H9 (cell line): Measurements from ENCODE around the gene ZNF280A. TPM values are rescaled to one million over a fixed set of nuclear protein-coding genes. Genes with fewer than 3 reads are reported as not detected.

Experiments used
- DNase-seq: peaks from one replicate; pipeline ENCODE4 v3.0.0-alpha.2; 2017
- H2AFZ ChIP-seq: one replicate; pipeline ENCODE4 v1.6.1; 2013; ENCODE audit warnings: mild to moderate bottlenecking, low read length, control low read depth, moderate library complexity
- H2AK5ac ChIP-seq: 2 replicates; pipeline ENCODE4 v1.6.1; 2013; ENCODE audit warnings: low read length, control low read depth, mixed read lengths; ENCODE audit not compliant: insufficient read length
- H2BK120ac ChIP-seq: one replicate; pipeline ENCODE4 v1.6.1; 2013; ENCODE audit warnings: low read depth, mild to moderate bottlenecking, low read length, control low read depth, inconsistent platforms; ENCODE audit not compliant: poor library complexity, severe bottlenecking
- H2BK12ac ChIP-seq: 2 replicates; pipeline ENCODE4 v1.6.1; 2013; ENCODE audit warnings: low read length, control low read depth, mixed read lengths, low read depth; ENCODE audit not compliant: insufficient read length
- H2BK15ac ChIP-seq: 2 replicates; pipeline ENCODE4 v1.6.1; 2013; ENCODE audit warnings: low read depth, low read length, control low read depth
- H2BK20ac ChIP-seq: one replicate; pipeline ENCODE4 v1.6.1; 2013; ENCODE audit warnings: low read depth, mild to moderate bottlenecking, low read length, control low read depth, inconsistent platforms; ENCODE audit not compliant: poor library complexity, severe bottlenecking
- H2BK5ac ChIP-seq: 2 replicates; pipeline ENCODE4 v1.6.1; 2013; ENCODE audit warnings: low read length, control low read depth, mixed read lengths; ENCODE audit not compliant: insufficient read length
- H3K14ac ChIP-seq: 2 replicates; pipeline ENCODE4 v1.6.1; 2013; ENCODE audit warnings: low read length, control low read depth; ENCODE audit not compliant: insufficient read depth
- H3K18ac ChIP-seq: 2 replicates; pipeline ENCODE4 v1.6.1; 2013; ENCODE audit warnings: low read depth, mild to moderate bottlenecking, mixed read lengths, low read length, control low read depth; ENCODE audit not compliant: insufficient read length
- H3K23ac ChIP-seq: 2 replicates; pipeline ENCODE4 v1.6.1; 2013; ENCODE audit warnings: low read length, control low read depth, mixed read lengths, low read depth; ENCODE audit not compliant: insufficient read length
- H3K23me2 ChIP-seq: 2 replicates; pipeline ENCODE4 v1.6.1; 2013; ENCODE audit warnings: low read depth, mild to moderate bottlenecking, mixed read lengths, low read length, control low read depth; ENCODE audit not compliant: insufficient read length, poor library complexity, severe bottlenecking
- H3K27ac ChIP-seq: 2 replicates; pipeline ENCODE4 v1.5.1; 2013; ENCODE audit warnings: low read length, control low read depth, mixed read lengths, low read depth; ENCODE audit not compliant: insufficient read length
- H3K27me3 ChIP-seq: 2 replicates; pipeline ENCODE4 v1.6.1; 2013; ENCODE audit warnings: low read length, control low read depth, inconsistent platforms; ENCODE audit not compliant: insufficient read depth
- H3K4ac ChIP-seq: 2 replicates; pipeline ENCODE4 v1.6.1; 2013; ENCODE audit warnings: low read depth, mild to moderate bottlenecking, control low read depth, inconsistent platforms, low read length, moderate library complexity
- H3K4me1 ChIP-seq: 2 replicates; pipeline ENCODE4 v1.6.1; 2013; ENCODE audit warnings: low read length, control low read depth, inconsistent platforms; ENCODE audit not compliant: insufficient read depth
- H3K4me2 ChIP-seq: 2 replicates; pipeline ENCODE4 v1.6.1; 2013; ENCODE audit warnings: low read length, control low read depth, mixed read lengths; ENCODE audit not compliant: insufficient read length, insufficient read depth
- H3K56ac ChIP-seq: 2 replicates; pipeline ENCODE4 v1.6.1; 2013; ENCODE audit warnings: low read depth, mild to moderate bottlenecking, mixed read lengths, low read length, control low read depth; ENCODE audit not compliant: insufficient read length
- H3K79me1 ChIP-seq: 2 replicates; pipeline ENCODE4 v1.6.1; 2013; ENCODE audit warnings: low read depth, mild to moderate bottlenecking, moderate library complexity, low read length, control low read depth, inconsistent platforms; ENCODE audit not compliant: insufficient read depth, poor library complexity, severe bottlenecking
- H3K79me2 ChIP-seq: 2 replicates; pipeline ENCODE4 v1.6.1; 2013; ENCODE audit warnings: low read length, control low read depth, inconsistent platforms; ENCODE audit not compliant: insufficient read depth
- H3K9ac ChIP-seq: 2 replicates; pipeline ENCODE4 v1.6.1; 2013; ENCODE audit warnings: low read length, control low read depth, mixed read lengths; ENCODE audit not compliant: insufficient read length; ENCODE audit errors: extremely low read depth
- H3K9me3 ChIP-seq: one replicate; pipeline ENCODE4 v1.6.1; 2013; ENCODE audit warnings: low read depth, low read length, inconsistent platforms; ENCODE audit not compliant: control insufficient read depth
- H3T11ph ChIP-seq: one replicate; pipeline ENCODE4 v1.6.1; 2013; ENCODE audit warnings: mild to moderate bottlenecking, low read length, control low read depth, inconsistent platforms
- H4K20me1 ChIP-seq: one replicate; pipeline ENCODE4 v1.6.1; 2013; ENCODE audit not compliant: control insufficient read depth, insufficient read length, insufficient read depth
- H4K5ac ChIP-seq: 2 replicates; pipeline ENCODE4 v1.6.1; 2013; ENCODE audit warnings: low read depth, mild to moderate bottlenecking, mixed read lengths, low read length, control low read depth; ENCODE audit not compliant: insufficient read length
- H4K8ac ChIP-seq: replicated peaks from 2 replicates; pipeline ENCODE4 v1.6.1; 2013; ENCODE audit warnings: low read length, control low read depth, mixed read lengths, low read depth; ENCODE audit not compliant: insufficient read length
- H4K91ac ChIP-seq: 2 replicates; pipeline ENCODE4 v1.6.1; 2013; ENCODE audit warnings: low read depth, mild to moderate bottlenecking, moderate library complexity, mixed read lengths, low read length, control low read depth; ENCODE audit not compliant: insufficient read length
- H3K27ac Mint-ChIP-seq, 3 experiments: 2 replicates in 2 of 3; 3 replicates in 1 of 3; pipeline ENCODE4 v1.8.0; 2020 to 2021; ENCODE audit warnings: mixed read lengths in 3 of 3, mild to moderate bottlenecking in 1 of 3, moderate library complexity in 1 of 3
- H3K27me3 Mint-ChIP-seq: 2 replicates; pipeline ENCODE4 v1.8.0; 2021; ENCODE audit warnings: low read depth, mild to moderate bottlenecking, moderate library complexity, mixed read lengths
- H3K36me3 Mint-ChIP-seq, 3 experiments: 2 replicates in 2 of 3; 3 replicates in 1 of 3; pipeline ENCODE4 v1.8.0; 2020 to 2021; ENCODE audit warnings: low read depth in 3 of 3, mixed read lengths in 3 of 3; ENCODE audit not compliant: insufficient read depth in 1 of 3
- H3K4me1 Mint-ChIP-seq, 2 experiments: 2 replicates each; pipeline ENCODE4 v1.8.0; 2020; ENCODE audit warnings: mixed read lengths in 2 of 2
- H3K4me3 Mint-ChIP-seq, 2 experiments: 2 replicates in 1 of 2; 3 replicates in 1 of 2; pipeline ENCODE4 v1.8.0; 2020 to 2021; ENCODE audit warnings: mild to moderate bottlenecking in 2 of 2, mixed read lengths in 2 of 2, moderate library complexity in 1 of 2
- H3K9me3 Mint-ChIP-seq, 2 experiments: 2 replicates in 1 of 2; 3 replicates in 1 of 2; pipeline ENCODE4 v1.8.0; 2020; ENCODE audit warnings: mild to moderate bottlenecking in 2 of 2, mixed read lengths in 2 of 2, moderate library complexity in 1 of 2
- WGBS: extraction: QIAGEN DNeasy Blood & Tissue Kit; methylation state at CpG from one replicate; pipeline ENCODE4 v1.1.7; 2013; ENCODE audit warnings: missing lambda C conversion rate, low lambda C conversion rate, mixed read lengths; ENCODE audit not compliant: insufficient read length; ENCODE audit errors: extremely low coverage; 5-methylcytosine and 5-hydroxymethylcytosine counted together
- total RNA-seq: library from RNA; stranded (reverse); gene quantifications from 2 replicates; pipeline ENCODE4 v1.2.1, GENCODE V29; 2021
- TF ChIP-seq, protein P1 (sequence below): fragments of 200-600 bp; sonication (generic); conservative IDR thresholded peaks from 3 replicates; pipeline ENCODE4 v1.8.0; 2021; ENCODE audit warnings: antibody characterized with exemption, mild to moderate bottlenecking

The ZNF280A gene
- total RNA-seq, 1 experiment from 2014 or later = 0.13 TPM

DNA sequence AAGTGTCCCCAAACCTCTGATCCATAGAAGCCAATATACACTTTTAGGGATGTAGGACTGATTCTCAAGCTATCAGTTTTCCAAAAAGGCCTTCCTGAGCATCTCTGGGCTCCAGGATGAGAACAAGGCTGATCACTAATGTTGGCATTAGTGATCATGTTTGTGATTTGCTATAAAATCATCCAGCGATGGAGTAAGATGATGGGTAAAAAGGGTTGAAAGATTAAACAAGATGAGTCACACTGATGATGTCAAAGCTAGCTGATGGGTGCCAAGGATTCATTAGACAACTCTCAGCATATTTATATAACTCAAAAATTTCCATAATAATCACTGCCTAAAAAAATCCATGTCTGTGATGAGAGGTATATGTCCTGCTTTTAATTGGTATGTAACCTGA lies 54.3 kb downstream of the ZNF280A start:
- Histone ChIP-seq H2AFZ (no peak overlapping the region), H2AK5ac (no peak overlapping the region), H2BK5ac (no peak overlapping the region), H4K91ac (no peak overlapping the region), H3K4ac (no peak overlapping the region), H3T11ph (no peak overlapping the region), H3K56ac (no peak overlapping the region), H3K27ac (no peak overlapping the region), H3K79me1 (no peaks in the 10 kb centered on the region), H2BK20ac (no peak overlapping the region), H4K20me1 (no peaks in the 10 kb centered on the region), H4K8ac (no peak overlapping the region), H3K79me2 (no peaks in the 10 kb centered on the region), H3K9ac (no peak overlapping the region), H3K14ac (no peak overlapping the region), H3K4me1 (no peaks in the 10 kb centered on the region), H2BK120ac (no peak overlapping the region), H3K18ac (no peak overlapping the region), H3K27me3 (peaks cover 4% of the 10 kb centered on the region), H3K23ac (no peak overlapping the region), H4K5ac (no peak overlapping the region), H3K23me2 (no peaks in the 10 kb centered on the region), H3K4me2 (no peak overlapping the region), H2BK15ac (no peak overlapping the region), H2BK12ac (no peak overlapping the region), H3K9me3 (no peaks in the 10 kb centered on the region)
- Mint-ChIP-seq H3K4me3 (no peak overlapping the region), H3K4me1 (peaks cover 0 to 2% of the 10 kb centered on the region in 2 experiments; a peak in 1 of 4 replicates), H3K36me3 (peaks cover 0 to 9% (median 5%) of the 10 kb centered on the region in 3 experiments; a peak in 3 of 7 replicates), H3K9me3 (peaks cover 25 to 30% of the 10 kb centered on the region in 2 experiments), H3K27me3 (peaks cover 96% of the 10 kb centered on the region), H3K27ac (no peak overlapping the region)
- TF ChIP-seq, protein P1, sequence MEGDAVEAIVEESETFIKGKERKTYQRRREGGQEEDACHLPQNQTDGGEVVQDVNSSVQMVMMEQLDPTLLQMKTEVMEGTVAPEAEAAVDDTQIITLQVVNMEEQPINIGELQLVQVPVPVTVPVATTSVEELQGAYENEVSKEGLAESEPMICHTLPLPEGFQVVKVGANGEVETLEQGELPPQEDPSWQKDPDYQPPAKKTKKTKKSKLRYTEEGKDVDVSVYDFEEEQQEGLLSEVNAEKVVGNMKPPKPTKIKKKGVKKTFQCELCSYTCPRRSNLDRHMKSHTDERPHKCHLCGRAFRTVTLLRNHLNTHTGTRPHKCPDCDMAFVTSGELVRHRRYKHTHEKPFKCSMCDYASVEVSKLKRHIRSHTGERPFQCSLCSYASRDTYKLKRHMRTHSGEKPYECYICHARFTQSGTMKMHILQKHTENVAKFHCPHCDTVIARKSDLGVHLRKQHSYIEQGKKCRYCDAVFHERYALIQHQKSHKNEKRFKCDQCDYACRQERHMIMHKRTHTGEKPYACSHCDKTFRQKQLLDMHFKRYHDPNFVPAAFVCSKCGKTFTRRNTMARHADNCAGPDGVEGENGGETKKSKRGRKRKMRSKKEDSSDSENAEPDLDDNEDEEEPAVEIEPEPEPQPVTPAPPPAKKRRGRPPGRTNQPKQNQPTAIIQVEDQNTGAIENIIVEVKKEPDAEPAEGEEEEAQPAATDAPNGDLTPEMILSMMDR = no peak
- WGBS = no CpG with 5 or more reads among the region's 1 CpG
- DNase-seq = no peak
